WTC11 (cell line): ENCODE results near the gene MIAT.

Source experiments
- AFF4 ChIP-seq: sonication (generic); formaldehyde crosslinking; IDR thresholded peaks from 2 replicates; pipeline ENCODE4 v1.8.1; 2023; ENCODE audit warnings: mild to moderate bottlenecking, missing genetic modification reagents, borderline replicate concordance
- ATF3 ChIP-seq: sonication (generic); formaldehyde crosslinking; conservative IDR thresholded peaks from 2 replicates; pipeline ENCODE4 v1.8.1; 2022; ENCODE audit warnings: mild to moderate bottlenecking, missing genetic modification reagents
- CREB1 ChIP-seq: sonication (generic); formaldehyde crosslinking; IDR thresholded peaks from 2 replicates; pipeline ENCODE4 v1.8.0; 2023; ENCODE audit warnings: mild to moderate bottlenecking, missing genetic modification reagents
- EMX1 ChIP-seq: fragments of 250-450 bp; sonication (Bioruptor Pico); IDR thresholded peaks from 2 replicates; pipeline ENCODE4 v1.8.0; 2021; ENCODE audit warnings: mild to moderate bottlenecking
- ESRRA ChIP-seq: sonication (generic); formaldehyde crosslinking; IDR thresholded peaks from 2 replicates; pipeline ENCODE4 v1.8.1; 2022; ENCODE audit warnings: mild to moderate bottlenecking, missing genetic modification reagents, borderline replicate concordance
- FOXJ3 ChIP-seq: sonication (generic); formaldehyde crosslinking; IDR thresholded peaks from 2 replicates; pipeline ENCODE4 v1.9.0; 2021; ENCODE audit warnings: missing genetic modification reagents, mild to moderate bottlenecking, borderline replicate concordance
- IRF2 ChIP-seq: sonication (generic); formaldehyde crosslinking; IDR thresholded peaks from 2 replicates; pipeline ENCODE4 v1.8.0; 2022; ENCODE audit warnings: low read depth, missing genetic modification reagents, borderline replicate concordance
- JUN ChIP-seq: sonication (generic); formaldehyde crosslinking; IDR thresholded peaks from 2 replicates; pipeline ENCODE4 v1.8.0; 2023; ENCODE audit warnings: mild to moderate bottlenecking, missing genetic modification reagents
- MAX ChIP-seq: sonication (generic); formaldehyde crosslinking; IDR thresholded peaks from 2 replicates; pipeline ENCODE4 v1.8.0; 2022; ENCODE audit warnings: mild to moderate bottlenecking, missing genetic modification reagents
- NR3C1 ChIP-seq: sonication (generic); formaldehyde crosslinking; conservative IDR thresholded peaks from 2 replicates; pipeline ENCODE4 v1.8.1; 2023; ENCODE audit warnings: low read depth, mild to moderate bottlenecking, missing genetic modification reagents
- ZBTB21 ChIP-seq: sonication (generic); formaldehyde crosslinking; IDR thresholded peaks from 2 replicates; pipeline ENCODE4 v1.8.1; 2023; ENCODE audit warnings: mild to moderate bottlenecking, missing genetic modification reagents, borderline replicate concordance
- ZNF121 ChIP-seq: sonication (generic); formaldehyde crosslinking; IDR thresholded peaks from 2 replicates; pipeline ENCODE4 v1.8.0; 2023; ENCODE audit warnings: missing genetic modification reagents
- TF ChIP-seq, protein P1 (sequence below): fragments of 200-600 bp; IDR thresholded peaks from 2 replicates; pipeline ENCODE4 v1.8.0; 2022; ENCODE audit warnings: antibody characterized with exemption
- TF ChIP-seq, protein P2 (sequence below): sonication (generic); formaldehyde crosslinking; IDR thresholded peaks from 2 replicates; pipeline ENCODE4 v1.8.0; 2022; ENCODE audit warnings: missing genetic modification reagents

DNA sequence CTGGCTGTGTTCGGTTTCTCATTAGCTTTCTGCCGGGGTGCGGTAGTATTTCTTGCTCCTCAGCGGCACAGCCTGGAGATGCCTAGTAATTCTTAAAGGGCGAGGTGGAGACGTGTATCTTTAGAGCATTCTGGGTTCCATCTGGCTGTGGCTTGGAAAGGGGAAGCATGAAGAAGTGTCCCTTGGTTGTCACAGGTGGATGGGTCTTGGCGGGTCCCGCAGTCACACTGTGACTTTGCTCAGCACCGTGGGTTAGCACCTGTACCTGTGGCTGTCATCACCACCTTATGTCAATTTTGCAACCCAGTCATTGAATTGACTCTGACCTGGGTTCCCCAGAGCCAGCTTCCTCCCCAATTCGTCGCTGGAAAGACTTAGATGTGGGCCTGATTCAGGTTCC, 57.6 kb downstream of the MIAT start:
- no peak for TF ChIP-seq ATF3
- TF ChIP-seq JUN (CRISPR knock-in tag): no peak
- no peak for TF ChIP-seq NR3C1 (CRISPR knock-in tag)
- TF ChIP-seq, protein P1, sequence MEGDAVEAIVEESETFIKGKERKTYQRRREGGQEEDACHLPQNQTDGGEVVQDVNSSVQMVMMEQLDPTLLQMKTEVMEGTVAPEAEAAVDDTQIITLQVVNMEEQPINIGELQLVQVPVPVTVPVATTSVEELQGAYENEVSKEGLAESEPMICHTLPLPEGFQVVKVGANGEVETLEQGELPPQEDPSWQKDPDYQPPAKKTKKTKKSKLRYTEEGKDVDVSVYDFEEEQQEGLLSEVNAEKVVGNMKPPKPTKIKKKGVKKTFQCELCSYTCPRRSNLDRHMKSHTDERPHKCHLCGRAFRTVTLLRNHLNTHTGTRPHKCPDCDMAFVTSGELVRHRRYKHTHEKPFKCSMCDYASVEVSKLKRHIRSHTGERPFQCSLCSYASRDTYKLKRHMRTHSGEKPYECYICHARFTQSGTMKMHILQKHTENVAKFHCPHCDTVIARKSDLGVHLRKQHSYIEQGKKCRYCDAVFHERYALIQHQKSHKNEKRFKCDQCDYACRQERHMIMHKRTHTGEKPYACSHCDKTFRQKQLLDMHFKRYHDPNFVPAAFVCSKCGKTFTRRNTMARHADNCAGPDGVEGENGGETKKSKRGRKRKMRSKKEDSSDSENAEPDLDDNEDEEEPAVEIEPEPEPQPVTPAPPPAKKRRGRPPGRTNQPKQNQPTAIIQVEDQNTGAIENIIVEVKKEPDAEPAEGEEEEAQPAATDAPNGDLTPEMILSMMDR: no peak
- TF ChIP-seq MAX (CRISPR knock-in tag): no peak
- no peak for TF ChIP-seq EMX1 (CRISPR knock-in tag)
- TF ChIP-seq, protein P2, sequence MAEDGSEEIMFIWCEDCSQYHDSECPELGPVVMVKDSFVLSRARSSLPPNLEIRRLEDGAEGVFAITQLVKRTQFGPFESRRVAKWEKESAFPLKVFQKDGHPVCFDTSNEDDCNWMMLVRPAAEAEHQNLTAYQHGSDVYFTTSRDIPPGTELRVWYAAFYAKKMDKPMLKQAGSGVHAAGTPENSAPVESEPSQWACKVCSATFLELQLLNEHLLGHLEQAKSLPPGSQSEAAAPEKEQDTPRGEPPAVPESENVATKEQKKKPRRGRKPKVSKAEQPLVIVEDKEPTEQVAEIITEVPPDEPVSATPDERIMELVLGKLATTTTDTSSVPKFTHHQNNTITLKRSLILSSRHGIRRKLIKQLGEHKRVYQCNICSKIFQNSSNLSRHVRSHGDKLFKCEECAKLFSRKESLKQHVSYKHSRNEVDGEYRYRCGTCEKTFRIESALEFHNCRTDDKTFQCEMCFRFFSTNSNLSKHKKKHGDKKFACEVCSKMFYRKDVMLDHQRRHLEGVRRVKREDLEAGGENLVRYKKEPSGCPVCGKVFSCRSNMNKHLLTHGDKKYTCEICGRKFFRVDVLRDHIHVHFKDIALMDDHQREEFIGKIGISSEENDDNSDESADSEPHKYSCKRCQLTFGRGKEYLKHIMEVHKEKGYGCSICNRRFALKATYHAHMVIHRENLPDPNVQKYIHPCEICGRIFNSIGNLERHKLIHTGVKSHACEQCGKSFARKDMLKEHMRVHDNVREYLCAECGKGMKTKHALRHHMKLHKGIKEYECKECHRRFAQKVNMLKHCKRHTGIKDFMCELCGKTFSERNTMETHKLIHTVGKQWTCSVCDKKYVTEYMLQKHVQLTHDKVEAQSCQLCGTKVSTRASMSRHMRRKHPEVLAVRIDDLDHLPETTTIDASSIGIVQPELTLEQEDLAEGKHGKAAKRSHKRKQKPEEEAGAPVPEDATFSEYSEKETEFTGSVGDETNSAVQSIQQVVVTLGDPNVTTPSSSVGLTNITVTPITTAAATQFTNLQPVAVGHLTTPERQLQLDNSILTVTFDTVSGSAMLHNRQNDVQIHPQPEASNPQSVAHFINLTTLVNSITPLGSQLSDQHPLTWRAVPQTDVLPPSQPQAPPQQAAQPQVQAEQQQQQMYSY: no peak
- TF ChIP-seq FOXJ3 (CRISPR knock-in tag): no peak
- TF ChIP-seq IRF2 (CRISPR knock-in tag): no peak
- no peak for TF ChIP-seq ZBTB21 (CRISPR knock-in tag)
- TF ChIP-seq ZNF121 (CRISPR knock-in tag): no peak
- TF ChIP-seq ESRRA (CRISPR knock-in tag): no peak
- TF ChIP-seq AFF4 (CRISPR knock-in tag): no peak
- no peak for TF ChIP-seq CREB1
